Type B pancreatic cell (in vitro differentiated cells): ENCODE data around the gene PSMB7. TPM values are rescaled to one million over a fixed set of nuclear protein-coding genes. Genes with fewer than 3 reads are reported as not detected.
A peak's percentile ranks its signal among the peaks of the same experiment; 100 is the strongest.

Experiments
- DNase-seq: peaks from one replicate; pipeline ENCODE4 v3.0.0; 2021; ENCODE audit warnings: mixed read lengths; ENCODE audit not compliant: unreplicated experiment; ENCODE audit errors: extremely low spot score
- H3K27ac Mint-ChIP-seq: 2 replicates; pipeline ENCODE4 v1.8.0; 2021; ENCODE audit warnings: mild to moderate bottlenecking, mixed read lengths
- H3K27me3 Mint-ChIP-seq: 2 replicates; pipeline ENCODE4 v1.8.0; 2021; ENCODE audit warnings: mixed read lengths
- H3K36me3 Mint-ChIP-seq: 2 replicates; pipeline ENCODE4 v1.8.0; 2021; ENCODE audit warnings: mixed read lengths
- H3K4me1 Mint-ChIP-seq: one replicate; pipeline ENCODE4 v1.8.0; 2021; ENCODE audit warnings: mixed read lengths; ENCODE audit not compliant: unreplicated experiment
- H3K4me3 Mint-ChIP-seq: 2 replicates; pipeline ENCODE4 v1.8.0; 2021; ENCODE audit warnings: mild to moderate bottlenecking, mixed read lengths
- H3K9me3 Mint-ChIP-seq: 2 replicates; pipeline ENCODE4 v1.8.0; 2021; ENCODE audit warnings: mixed read lengths
- CTCF ChIP-seq: fragments of 200-600 bp; sonication (generic); conservative IDR thresholded peaks from 2 replicates; pipeline ENCODE4 v1.5.0; 2021; ENCODE audit warnings: antibody characterized with exemption, mild to moderate bottlenecking
- total RNA-seq: library from RNA; stranded (reverse); gene quantifications from 2 replicates; pipeline ENCODE4 v1.2.1, GENCODE V29; 2021; ENCODE audit warnings: low replicate concordance

Gene PSMB7
- total RNA-seq, 1 donor from 2014 or later: 168 TPM

DNA sequence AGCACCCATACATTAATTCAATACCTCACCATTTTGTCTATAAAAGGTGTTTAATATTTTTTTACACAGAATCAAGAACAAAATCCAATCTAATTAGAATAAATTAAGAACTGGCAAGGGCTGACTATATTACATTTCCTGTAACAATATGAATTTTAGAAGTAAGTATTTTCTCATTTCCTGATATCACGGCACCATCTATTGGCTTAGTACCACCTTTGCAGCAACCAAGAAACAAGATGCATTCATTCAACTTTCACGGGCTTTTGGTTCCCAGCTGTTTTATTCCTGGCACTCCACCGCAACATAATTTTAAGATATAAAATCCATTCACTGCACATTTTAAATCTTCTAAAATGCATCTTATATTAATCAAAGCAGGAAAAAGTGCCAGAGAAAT, 20.6 kb downstream of the PSMB7 start:
- Mint-ChIP-seq H3K4me1 (peaks cover 37% of the 10 kb centered on the region), H3K27ac (no peak overlapping the region), H3K27me3 (no peaks in the 10 kb centered on the region), H3K36me3 (peaks cover 14% of the 10 kb centered on the region), H3K9me3 (no peaks in the 10 kb centered on the region), H3K4me3 (no peak overlapping the region)
- TF ChIP-seq CTCF: peak; percentile 34
- no peak for DNase-seq

DNA sequence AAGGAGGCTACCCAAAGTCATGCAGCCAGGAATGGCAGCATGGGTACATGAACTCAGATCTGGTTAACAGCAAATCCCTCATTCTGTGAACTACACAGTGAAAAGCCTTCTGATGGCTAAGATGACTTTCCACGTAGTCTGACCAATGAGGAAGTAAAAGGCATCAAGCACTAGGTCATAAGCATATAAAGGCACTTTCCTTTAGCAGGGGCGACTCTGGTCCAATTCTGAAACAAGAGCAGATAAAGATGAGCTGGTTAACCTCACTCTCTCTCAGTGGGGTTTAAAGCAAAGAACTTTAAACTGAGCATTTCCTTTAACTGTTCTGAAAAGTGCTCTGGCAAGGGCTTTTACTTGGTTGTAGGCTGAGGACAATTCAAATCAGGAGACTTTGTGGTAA, 21.1 kb downstream of the PSMB7 start:
- Mint-ChIP-seq H3K27me3 (no peaks in the 10 kb centered on the region), H3K4me3 (no peak overlapping the region), H3K36me3 (peaks cover 13% of the 10 kb centered on the region), H3K27ac (no peak overlapping the region), H3K4me1 (peaks cover 37% of the 10 kb centered on the region), H3K9me3 (no peaks in the 10 kb centered on the region)
- DNase-seq: no peak
- no peak for TF ChIP-seq CTCF

DNA sequence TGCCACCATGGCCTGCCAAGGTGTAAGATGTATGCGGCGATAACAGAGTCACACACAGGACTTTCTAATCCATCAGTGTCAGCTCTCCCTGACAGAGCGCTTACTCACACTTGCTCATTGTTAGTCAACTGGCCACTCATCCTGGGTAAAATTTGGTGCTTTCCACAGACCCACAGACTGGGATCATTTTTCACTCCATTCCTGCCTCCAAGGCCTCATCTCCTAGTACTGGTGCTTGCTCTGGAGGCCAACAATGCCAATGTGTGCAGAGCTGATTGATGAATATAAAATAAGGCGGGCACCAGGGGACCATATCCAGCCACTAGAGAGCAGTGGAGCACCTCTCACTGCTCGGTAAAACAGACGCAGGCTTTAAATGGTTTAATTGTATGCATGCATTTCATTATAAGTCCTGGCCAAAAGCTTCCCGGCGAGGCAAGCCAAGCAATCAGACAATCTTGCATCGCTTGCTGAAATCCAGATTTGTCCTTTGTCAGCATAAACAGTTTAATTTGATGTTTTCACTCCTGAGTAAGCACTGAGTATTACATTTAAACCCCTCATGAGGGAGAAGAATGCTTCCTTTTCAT, 22.3 kb downstream of the PSMB7 start:
- H3K4me1 Mint-ChIP-seq: peaks cover 42% of the 10 kb centered on the region
- peaks cover 14% of the 10 kb centered on the region for H3K36me3 Mint-ChIP-seq
- H3K27ac Mint-ChIP-seq: no peak overlapping the region
- TF ChIP-seq CTCF: peak; percentile 71
- no peaks in the 10 kb centered on the region for H3K9me3 Mint-ChIP-seq
- no peaks in the 10 kb centered on the region for H3K27me3 Mint-ChIP-seq
- peak overlapping the region; percentile 22 for H3K4me3 Mint-ChIP-seq
- DNase-seq: no peak

DNA sequence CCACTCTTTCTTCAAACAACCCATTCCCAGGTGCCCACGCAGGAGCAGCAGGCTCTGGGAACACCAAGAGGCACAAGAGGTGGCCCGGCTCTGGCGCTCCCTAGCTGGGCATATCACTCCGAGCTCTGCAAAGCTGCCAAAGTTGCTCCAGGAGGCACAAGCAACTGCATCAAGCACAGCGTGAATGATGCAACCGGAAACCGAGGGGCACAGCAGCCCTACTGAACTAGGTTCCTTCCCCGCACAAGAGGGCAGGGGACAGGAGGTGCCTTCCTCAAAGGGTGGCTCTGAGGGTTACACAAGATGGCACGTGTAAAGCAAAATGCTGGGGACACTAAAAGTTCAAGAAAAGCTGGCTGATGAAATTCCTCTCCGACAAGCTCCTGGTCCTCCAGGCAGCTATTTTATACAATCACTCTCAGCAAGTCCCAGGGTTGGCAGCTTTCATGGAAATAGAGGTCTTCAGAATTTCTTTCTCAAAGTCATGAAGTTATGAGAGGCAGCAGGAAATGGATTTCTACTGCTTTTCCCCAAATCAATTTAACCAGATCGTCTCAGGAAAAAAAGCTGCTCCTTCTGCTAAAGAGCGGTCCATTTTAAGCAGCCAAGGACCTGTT, 22.9 kb downstream of the PSMB7 start:
- Mint-ChIP-seq H3K9me3 (no peaks in the 10 kb centered on the region), H3K36me3 (peaks cover 14% of the 10 kb centered on the region), H3K27ac (no peak overlapping the region), H3K27me3 (no peaks in the 10 kb centered on the region), H3K4me1 (peaks cover 46% of the 10 kb centered on the region), H3K4me3 (peak overlapping the region; percentile 22)
- TF ChIP-seq CTCF: no peak
- DNase-seq: no peak

DNA sequence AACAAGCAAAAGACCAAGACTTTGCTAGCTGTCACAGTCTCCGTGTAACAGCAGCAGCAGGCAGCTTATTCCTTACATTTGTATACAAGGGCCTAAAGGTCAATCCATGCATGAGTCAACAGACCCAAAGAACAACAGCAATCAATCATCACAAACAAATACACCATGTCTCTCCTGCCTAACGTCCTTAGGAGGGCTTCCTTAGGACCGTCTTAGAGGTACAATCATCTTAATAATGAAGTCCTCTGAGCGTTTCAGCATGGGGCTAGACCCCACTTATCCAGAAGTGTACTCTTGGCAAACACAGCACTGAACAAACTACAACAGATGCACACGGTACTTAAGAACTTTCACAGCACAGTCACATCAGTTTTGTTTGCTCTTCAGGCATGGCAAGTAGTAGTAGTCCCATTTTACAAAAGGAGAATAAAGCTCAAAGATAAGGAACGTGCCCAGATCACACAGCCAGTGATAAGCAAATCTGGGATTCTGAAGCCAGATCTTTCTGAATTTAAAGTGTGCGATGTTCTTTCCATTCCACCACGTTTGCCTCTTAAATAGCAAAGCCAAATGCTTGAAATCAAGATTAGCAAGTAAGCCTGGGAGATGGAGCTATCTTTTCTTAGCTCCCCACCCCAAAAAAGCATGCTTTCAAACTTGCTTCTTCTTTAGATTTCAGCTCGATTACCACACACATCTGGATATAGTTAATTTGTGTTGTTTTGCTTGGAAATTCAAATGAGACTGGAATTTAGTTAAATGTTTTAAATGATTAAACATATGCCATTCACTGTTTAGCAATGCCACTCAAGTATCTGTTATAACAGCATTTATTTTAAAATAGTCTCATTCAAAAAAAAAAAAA, 24.2 kb downstream of the PSMB7 start:
- TF ChIP-seq CTCF: no peak
- H3K4me1 Mint-ChIP-seq: peaks cover 51% of the 10 kb centered on the region
- H3K4me3 Mint-ChIP-seq: peak overlapping the region; percentile 15
- peaks cover 12% of the 10 kb centered on the region for H3K36me3 Mint-ChIP-seq
- no peak overlapping the region for H3K27ac Mint-ChIP-seq
- no peak for DNase-seq
- no peaks in the 10 kb centered on the region for H3K27me3 Mint-ChIP-seq
- H3K9me3 Mint-ChIP-seq: no peaks in the 10 kb centered on the region
